Natural killer cell (primary cell): ENCODE data around the gene NFIB. TPM values are rescaled to one million over a fixed set of nuclear protein-coding genes. Genes with fewer than 3 reads are reported as not detected.

Experiments used
- ATAC-seq, 3 donors: fragments of 150-1000 bp in 2 of 3; fragments of 200-7000 bp in 1 of 3; cut with Tn5 transposase; 1 replicate in 1 of 3; 2 replicates in 2 of 3; pipeline ENCODE4 v1.10.0; 2021; ENCODE audit warnings: mild to moderate bottlenecking in 2 of 3, moderate library complexity in 2 of 3
- DNase-seq, 2 donors: peaks; one replicate each; pipeline versions ENCODE4 v3.0.0 to v3.0.0-alpha.2; 2013 to 2021; ENCODE audit warnings: mixed read lengths in 1 of 2
- H3K27ac ChIP-seq: one replicate; pipeline ENCODE4 v1.5.1; 2013; ENCODE audit warnings: mild to moderate bottlenecking, low read length
- H3K27me3 ChIP-seq: one replicate; pipeline ENCODE4 v1.6.1; 2013; ENCODE audit warnings: low read length; ENCODE audit not compliant: control insufficient read depth, insufficient read depth
- H3K36me3 ChIP-seq: one replicate; pipeline ENCODE4 v1.6.1; 2013; ENCODE audit warnings: low read length; ENCODE audit not compliant: control insufficient read depth, insufficient read depth
- H3K4me1 ChIP-seq: one replicate; pipeline ENCODE4 v1.6.1; 2013; ENCODE audit warnings: low read length; ENCODE audit not compliant: control insufficient read depth, insufficient read depth
- H3K4me3 ChIP-seq: one replicate; pipeline ENCODE4 v1.5.1; 2013; ENCODE audit warnings: low read length
- H3K9me3 ChIP-seq: one replicate; pipeline ENCODE4 v1.6.1; 2013; ENCODE audit warnings: low read length; ENCODE audit not compliant: control insufficient read depth, insufficient read depth
- H3K27ac Mint-ChIP-seq, 2 donors: one replicate each; pipeline ENCODE4 v1.8.0; 2022; ENCODE audit warnings: mild to moderate bottlenecking in 2 of 2, mixed read lengths in 2 of 2, moderate library complexity in 1 of 2
- H3K27me3 Mint-ChIP-seq, 2 donors: one replicate each; pipeline ENCODE4 v1.8.0; 2022; ENCODE audit warnings: low read depth in 2 of 2, mixed read lengths in 2 of 2
- H3K36me3 Mint-ChIP-seq: one replicate; pipeline ENCODE4 v1.8.0; 2022; ENCODE audit warnings: mixed read lengths
- H3K4me1 Mint-ChIP-seq, 2 donors: one replicate each; pipeline ENCODE4 v1.8.0; 2022; ENCODE audit warnings: mixed read lengths in 2 of 2
- H3K4me3 Mint-ChIP-seq: one replicate; pipeline ENCODE4 v1.8.0; 2022; ENCODE audit warnings: mild to moderate bottlenecking, moderate library complexity, mixed read lengths
- H3K9me3 Mint-ChIP-seq, 2 donors: one replicate each; pipeline ENCODE4 v1.8.0; 2022; ENCODE audit warnings: mixed read lengths in 2 of 2
- WGBS: methylation state at CpG from one replicate; pipeline ENCODE4 v1.1.7; 2013; ENCODE audit warnings: missing lambda C conversion rate; ENCODE audit not compliant: insufficient coverage; 5-methylcytosine and 5-hydroxymethylcytosine counted together
- intact Hi-C: fragments of 100-400 bp; cut with micrococcal nuclease; formaldehyde crosslinking; loops from one replicate; pipeline ENCODE4 v1.14.2; 2022
- total RNA-seq, 4 donors: library from RNA; stranded (reverse); fragments of 120-200 nt in 1 of 4; gene quantifications; one replicate each; pipeline versions ENCODE4 v1.2.3 to v1.2.4, GENCODE V29; 2013 to 2022
- TF ChIP-seq, protein P1 (sequence below): fragments of 200-600 bp; IDR thresholded peaks from one replicate; pipeline ENCODE4 v1.8.0; 2022; ENCODE audit warnings: antibody characterized with exemption

Gene NFIB
- total RNA-seq, 3 donors from 2014 or later (not counting 1 experiment from before 2014, with no cell fraction given), result 0.20 to 0.21 TPM; not detected in 1

DNA sequence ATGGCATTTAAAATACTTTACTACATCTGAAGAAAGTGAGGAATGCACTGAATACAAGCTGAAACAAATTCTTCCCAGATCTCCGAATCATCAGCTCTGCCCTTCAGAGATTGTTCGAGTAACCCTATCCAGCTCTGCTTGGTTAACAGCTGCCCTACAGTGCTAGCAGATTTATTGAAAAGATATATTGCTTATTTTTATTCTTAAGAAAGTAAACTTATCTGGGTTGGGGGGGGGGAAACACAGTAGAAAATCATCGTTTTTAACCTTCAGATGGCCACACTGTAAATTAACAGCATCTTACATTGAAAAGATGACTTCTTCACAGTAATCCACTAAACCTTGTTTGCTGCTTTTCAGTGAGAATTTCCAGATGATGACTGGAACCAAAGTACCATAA is 210.8 kb downstream of the NFIB start:
- Histone ChIP-seq H3K4me3 (no peak overlapping the region), H3K4me1 (no peaks in the 10 kb centered on the region), H3K36me3 (no peaks in the 10 kb centered on the region), H3K27ac (no peak overlapping the region), H3K9me3 (no peaks in the 10 kb centered on the region), H3K27me3 (no peaks in the 10 kb centered on the region)
- Mint-ChIP-seq H3K4me1 (no peaks in the 10 kb centered on the region), H3K9me3 (peaks cover 2 to 3% of the 10 kb centered on the region in 2 donors), H3K36me3 (no peaks in the 10 kb centered on the region), H3K4me3 (no peak overlapping the region), H3K27me3 (no peaks in the 10 kb centered on the region), H3K27ac (no peak overlapping the region)
- WGBS, result 81% methylated on average over 3 of the region's 3 CpGs
- intact Hi-C loops, result no loop called here
- TF ChIP-seq, protein P1, sequence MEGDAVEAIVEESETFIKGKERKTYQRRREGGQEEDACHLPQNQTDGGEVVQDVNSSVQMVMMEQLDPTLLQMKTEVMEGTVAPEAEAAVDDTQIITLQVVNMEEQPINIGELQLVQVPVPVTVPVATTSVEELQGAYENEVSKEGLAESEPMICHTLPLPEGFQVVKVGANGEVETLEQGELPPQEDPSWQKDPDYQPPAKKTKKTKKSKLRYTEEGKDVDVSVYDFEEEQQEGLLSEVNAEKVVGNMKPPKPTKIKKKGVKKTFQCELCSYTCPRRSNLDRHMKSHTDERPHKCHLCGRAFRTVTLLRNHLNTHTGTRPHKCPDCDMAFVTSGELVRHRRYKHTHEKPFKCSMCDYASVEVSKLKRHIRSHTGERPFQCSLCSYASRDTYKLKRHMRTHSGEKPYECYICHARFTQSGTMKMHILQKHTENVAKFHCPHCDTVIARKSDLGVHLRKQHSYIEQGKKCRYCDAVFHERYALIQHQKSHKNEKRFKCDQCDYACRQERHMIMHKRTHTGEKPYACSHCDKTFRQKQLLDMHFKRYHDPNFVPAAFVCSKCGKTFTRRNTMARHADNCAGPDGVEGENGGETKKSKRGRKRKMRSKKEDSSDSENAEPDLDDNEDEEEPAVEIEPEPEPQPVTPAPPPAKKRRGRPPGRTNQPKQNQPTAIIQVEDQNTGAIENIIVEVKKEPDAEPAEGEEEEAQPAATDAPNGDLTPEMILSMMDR, result no peak
- DNase-seq (no peak), ATAC-seq (no peak)

GRCh38 chr9:14099737-14100136 is 214.2 kb downstream of the NFIB start:
- ATAC-seq, result no peak
- Histone ChIP-seq H3K4me3 (no peak overlapping the region), H3K36me3 (no peaks in the 10 kb centered on the region), H3K9me3 (no peaks in the 10 kb centered on the region), H3K27ac (no peak overlapping the region), H3K27me3 (no peaks in the 10 kb centered on the region), H3K4me1 (no peaks in the 10 kb centered on the region)
- Mint-ChIP-seq H3K4me3 (no peak overlapping the region), H3K27ac (no peak overlapping the region), H3K9me3 (no peaks in the 10 kb centered on the region), H3K27me3 (no peaks in the 10 kb centered on the region), H3K4me1 (no peaks in the 10 kb centered on the region), H3K36me3 (no peaks in the 10 kb centered on the region)
- DNase-seq, result no peak
- intact Hi-C loops, result no loop called here
- WGBS, result 90% methylated on average over 7 of the region's 7 CpGs
- TF ChIP-seq, protein P1, result no peak

- no peaks in the 10 kb centered on the region for H3K4me1 ChIP-seq
- H3K36me3 ChIP-seq, result no peaks in the 10 kb centered on the region
- no peaks in the 10 kb centered on the region for H3K4me1 Mint-ChIP-seq
- ATAC-seq, result no peak
- H3K27ac Mint-ChIP-seq, result no peak overlapping the region
- no peaks in the 10 kb centered on the region for H3K9me3 Mint-ChIP-seq
- no peaks in the 10 kb centered on the region for H3K9me3 ChIP-seq
- H3K4me3 Mint-ChIP-seq, result no peak overlapping the region
- H3K4me3 ChIP-seq, result no peak overlapping the region
- intact Hi-C loops, result no loop called here
- no peak for DNase-seq
- 81% methylated on average over 3 of the region's 3 CpGs for WGBS
- TF ChIP-seq, protein P1, result no peak
- H3K27me3 Mint-ChIP-seq, result no peaks in the 10 kb centered on the region
- no peak overlapping the region for H3K27ac ChIP-seq
- no peaks in the 10 kb centered on the region for H3K36me3 Mint-ChIP-seq
- no peaks in the 10 kb centered on the region for H3K27me3 ChIP-seq
These were observed 215.3 kb downstream of the NFIB start for GRCh38 chr9:14098486-14099180.
